GM12878 (cell line): ENCODE measurements around the gene OLR1. TPM values are rescaled to one million over a fixed set of nuclear protein-coding genes. Genes with fewer than 3 reads are reported as not detected.

Source experiments
- CUX1 ChIP-seq: IDR thresholded peaks from 2 replicates; pipeline ENCODE4 v1.6.1; 2012; ENCODE audit warnings: improper control_type of control experiment, low read depth, low read length; ENCODE audit not compliant: insufficient replicate concordance
- EGR1 ChIP-seq, 2 experiments: IDR thresholded peaks; 1 replicate in 1 of 2; 2 replicates in 1 of 2; pipeline ENCODE4 v1.6.1; 2011 to 2012; ENCODE audit warnings: low read depth in 2 of 2, low read length in 2 of 2, borderline replicate concordance in 1 of 2, mild to moderate bottlenecking in 1 of 2, moderate library complexity in 1 of 2
- NRF1 ChIP-seq: conservative IDR thresholded peaks from 2 replicates; pipeline ENCODE4 v1.6.1; 2011; ENCODE audit warnings: mild to moderate bottlenecking, low read depth, low read length, improper control_type of control experiment
- PBX3 ChIP-seq: IDR thresholded peaks from 2 replicates; pipeline ENCODE4 v1.6.1; 2011; ENCODE audit warnings: mild to moderate bottlenecking, low read depth, low read length, moderate library complexity; ENCODE audit not compliant: insufficient replicate concordance
- SMAD5 ChIP-seq: IDR thresholded peaks from 2 replicates; pipeline ENCODE4 v1.6.1; 2016; ENCODE audit warnings: antibody characterized with exemption, low read depth
- SP1 ChIP-seq: IDR thresholded peaks from one replicate; pipeline ENCODE4 v1.6.1; 2011; ENCODE audit warnings: low read depth, low read length
- USF1 ChIP-seq: IDR thresholded peaks from 2 replicates; pipeline ENCODE4 v1.6.1; 2011; ENCODE audit warnings: borderline replicate concordance, low read depth, mild to moderate bottlenecking, moderate library complexity, mixed read lengths, low read length; ENCODE audit not compliant: insufficient read depth; ENCODE audit errors: extremely low read length
- polyA plus RNA-seq, 11 experiments: library from polyadenylated mRNA; depleted of rRNA in 4 of 11; unstranded in 6 of 11; stranded (reverse) in 5 of 11; fragments of >200 nt; fragmentation: Nextera tagmentation in 4 of 11; fragmentation: Illumina TruSeq in 1 of 11; extraction: Ambion mirVana in 4 of 11; extraction: Trizol in 1 of 11; gene quantifications; 1 replicate in 1 of 11; 2 replicates in 10 of 11; pipeline versions ENCODE4 v1.2.1 to v1.2.3, GENCODE V29; 2011 to 2016; ENCODE audit warnings: inconsistent platforms in 2 of 11, missing spikeins in 2 of 11, low read depth in 1 of 11
- total RNA-seq, 4 experiments: library from RNA; depleted of rRNA in 3 of 4; stranded (reverse); fragments of >200 nt in 3 of 4; fragmentation: Illumina TruSeq in 1 of 4; extraction: Trizol in 1 of 4; gene quantifications; 2 replicates each; pipeline versions ENCODE4 v1.2.1 to v1.2.3, GENCODE V29; 2013 to 2021

OLR1 gene
- total and polyA plus RNA-seq, 10 of the 15 experiments (the other 5 are each of a cell fraction or from before 2014, with no cell fraction given) = 0.08 TPM; not detected in 9

- no peak for TF ChIP-seq CUX1
- TF ChIP-seq SMAD5 = no peak
- no peak for TF ChIP-seq NRF1
- TF ChIP-seq SP1 = no peak
- TF ChIP-seq PBX3 = no peak
- TF ChIP-seq USF1 = no peak
- TF ChIP-seq EGR1 (IDR thresholded peaks at IDR 0.05; ENCODE audit: borderline replicate concordance in 1 of 2, low read depth in 2 of 2, low read length in 2 of 2) = no peak
Measured at GRCh38 chr12:10131111-10131690, 40.7 kb downstream of the OLR1 start (continued).
